HEK293 (cell line): ENCODE data around the gene OBSCN.

Experiments
- CTCF ChIA-PET: fragments of 350-600 bp; formaldehyde crosslinking; extraction: SDS; loops from one replicate; lab custom pipeline; 2021; ENCODE audit warnings: antibody characterized with exemption; lab: Yijun Ruan, JAX
- POLR2A ChIA-PET: fragments of 300-600 bp; formaldehyde crosslinking; extraction: SDS; loops from one replicate; lab custom pipeline; 2020; ENCODE audit warnings: antibody characterized with exemption, inconsistent platforms; lab: Yijun Ruan, JAX
- H3K27ac ChIP-seq: fragments of 200-500 bp; sonication (Bioruptor generic); 2 replicates; pipeline ENCODE4 v1.5.1; 2014; ENCODE audit warnings: low read depth, low read length, control low read depth, inconsistent platforms; ENCODE audit errors: extremely low read depth
- H3K36me3 ChIP-seq, 2 experiments: fragments of 200-500 bp in 1 of 2; sonication (Bioruptor generic) in 1 of 2; 1 replicate in 1 of 2; 2 replicates in 1 of 2; pipeline ENCODE4 v1.5.1; 2014 to 2017; ENCODE audit warnings: inconsistent platforms in 2 of 2, low read length in 2 of 2; ENCODE audit not compliant: control insufficient read depth in 2 of 2, insufficient read depth in 1 of 2
- H3K4me1 ChIP-seq: fragments of 200-500 bp; sonication (Bioruptor generic); 2 replicates; pipeline ENCODE4 v1.5.1; 2014; ENCODE audit warnings: mild to moderate bottlenecking, low read length, inconsistent platforms; ENCODE audit not compliant: control insufficient read depth, insufficient read depth
- H3K4me3 ChIP-seq: 2 replicates; pipeline ENCODE4 v1.5.1; 2011; ENCODE audit warnings: low read depth, mild to moderate bottlenecking, control low read depth, low read length, moderate library complexity
- H3K9me3 ChIP-seq: fragments of 200-500 bp; sonication (Bioruptor generic); 2 replicates; pipeline ENCODE4 v1.5.1; 2014; ENCODE audit warnings: low read depth, low read length, inconsistent platforms; ENCODE audit not compliant: control insufficient read depth, insufficient read depth
- CTCF ChIP-seq: fragments of 450-650 bp; formaldehyde crosslinking; IDR thresholded peaks from 2 replicates; pipeline ENCODE4 v1.5.1; 2016; ENCODE audit warnings: missing biosample characterization, missing genetic modification characterization
- EGR2 ChIP-seq: fragments of 450-650 bp; formaldehyde crosslinking; IDR thresholded peaks from 2 replicates; pipeline ENCODE4 v1.5.1; 2016; ENCODE audit warnings: low read depth, missing biosample characterization, missing genetic modification characterization
- GLIS1 ChIP-seq: fragments of 450-650 bp; formaldehyde crosslinking; IDR thresholded peaks from 2 replicates; pipeline ENCODE4 v1.5.1; 2016; ENCODE audit warnings: missing biosample characterization, missing genetic modification characterization
- MEIS1 ChIP-seq: sonication (generic); formaldehyde crosslinking; IDR thresholded peaks from 2 replicates; pipeline ENCODE4 v1.8.1; 2022; ENCODE audit warnings: missing genetic modification reagents, mild to moderate bottlenecking, borderline replicate concordance
- PRDM1 ChIP-seq: fragments of 450-650 bp; formaldehyde crosslinking; IDR thresholded peaks from 2 replicates; pipeline ENCODE4; 2016; ENCODE audit warnings: missing biosample characterization, missing genetic modification characterization
- SP3 ChIP-seq: fragments of 450-650 bp; formaldehyde crosslinking; IDR thresholded peaks from 2 replicates; pipeline ENCODE4 v1.5.1; 2016; ENCODE audit warnings: missing biosample characterization, missing genetic modification characterization
- ZBTB1 ChIP-seq: fragments of 450-650 bp; formaldehyde crosslinking; IDR thresholded peaks from 2 replicates; pipeline ENCODE4 v1.5.1; 2016; ENCODE audit warnings: missing biosample characterization, missing genetic modification characterization
- ZFP37 ChIP-seq: fragments of 450-650 bp; formaldehyde crosslinking; IDR thresholded peaks from 2 replicates; pipeline ENCODE4 v1.5.1; 2016; ENCODE audit warnings: missing biosample characterization, missing genetic modification characterization
- ZIC2 ChIP-seq: fragments of 450-650 bp; formaldehyde crosslinking; IDR thresholded peaks from 2 replicates; pipeline ENCODE4 v1.5.1; 2016; ENCODE audit warnings: missing biosample characterization, missing genetic modification characterization
- ZNF221 ChIP-seq: fragments of 450-650 bp; formaldehyde crosslinking; IDR thresholded peaks from 2 replicates; pipeline ENCODE4 v1.5.1; 2017; ENCODE audit warnings: missing biosample characterization, missing genetic modification characterization, borderline replicate concordance
- ZNF24 ChIP-seq: fragments of 450-650 bp; formaldehyde crosslinking; IDR thresholded peaks from 2 replicates; pipeline ENCODE4 v1.5.1; 2016; ENCODE audit warnings: missing biosample characterization, missing genetic modification characterization
- ZNF248 ChIP-seq: fragments of 450-650 bp; formaldehyde crosslinking; IDR thresholded peaks from 2 replicates; pipeline ENCODE4 v1.5.1; 2017; ENCODE audit warnings: missing biosample characterization, missing genetic modification characterization
- ZNF266 ChIP-seq: fragments of 450-650 bp; formaldehyde crosslinking; IDR thresholded peaks from 2 replicates; pipeline ENCODE4 v1.5.1; 2016; ENCODE audit warnings: missing biosample characterization, missing genetic modification characterization, low read depth
- ZNF366 ChIP-seq: fragments of 450-650 bp; formaldehyde crosslinking; conservative IDR thresholded peaks from 2 replicates; pipeline ENCODE4 v1.5.1; 2016; ENCODE audit warnings: missing biosample characterization, missing genetic modification characterization
- ZNF404 ChIP-seq: fragments of 450-650 bp; formaldehyde crosslinking; IDR thresholded peaks from 2 replicates; pipeline ENCODE4 v1.5.1; 2017; ENCODE audit warnings: missing biosample characterization, missing genetic modification characterization
- ZNF473 ChIP-seq: fragments of 450-650 bp; formaldehyde crosslinking; IDR thresholded peaks from 2 replicates; pipeline ENCODE4 v1.5.1; 2017; ENCODE audit warnings: missing biosample characterization, missing genetic modification characterization
- ZNF548 ChIP-seq: fragments of 450-650 bp; formaldehyde crosslinking; IDR thresholded peaks from 2 replicates; pipeline ENCODE4 v1.5.1; 2016; ENCODE audit warnings: missing biosample characterization, missing genetic modification characterization
- ZNF610 ChIP-seq: fragments of 450-650 bp; formaldehyde crosslinking; IDR thresholded peaks from 2 replicates; pipeline ENCODE4 v1.5.1; 2016; ENCODE audit warnings: missing biosample characterization, missing genetic modification characterization, borderline replicate concordance
- ZNF704 ChIP-seq: fragments of 450-650 bp; formaldehyde crosslinking; IDR thresholded peaks from 2 replicates; pipeline ENCODE4 v1.5.1; 2016; ENCODE audit warnings: missing biosample characterization, missing genetic modification characterization
- TF ChIP-seq, protein P1 (sequence below): fragments of 450-650 bp; formaldehyde crosslinking; IDR thresholded peaks from 2 replicates; pipeline ENCODE4 v1.5.1; 2016; ENCODE audit warnings: missing biosample characterization, missing genetic modification characterization, borderline replicate concordance
- TF ChIP-seq, protein P2 (sequence below): fragments of 450-650 bp; formaldehyde crosslinking; IDR thresholded peaks from 2 replicates; pipeline ENCODE4 v1.5.1; 2016; ENCODE audit warnings: missing biosample characterization, missing genetic modification characterization

The OBSCN gene

DNA sequence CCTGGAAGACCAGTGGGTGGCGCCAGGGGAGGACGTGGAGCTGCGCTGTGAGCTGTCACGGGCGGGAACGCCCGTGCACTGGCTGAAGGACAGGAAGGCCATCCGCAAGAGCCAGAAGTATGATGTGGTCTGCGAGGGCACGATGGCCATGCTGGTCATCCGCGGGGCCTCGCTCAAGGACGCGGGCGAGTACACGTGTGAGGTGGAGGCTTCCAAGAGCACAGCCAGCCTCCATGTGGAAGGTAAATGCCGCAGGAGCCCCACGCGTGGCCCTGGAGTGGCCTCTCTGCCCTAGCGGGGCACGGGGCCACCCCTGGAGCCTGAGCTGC, 75.2 kb downstream of the OBSCN start (continued):
- TF ChIP-seq, protein P1, sequence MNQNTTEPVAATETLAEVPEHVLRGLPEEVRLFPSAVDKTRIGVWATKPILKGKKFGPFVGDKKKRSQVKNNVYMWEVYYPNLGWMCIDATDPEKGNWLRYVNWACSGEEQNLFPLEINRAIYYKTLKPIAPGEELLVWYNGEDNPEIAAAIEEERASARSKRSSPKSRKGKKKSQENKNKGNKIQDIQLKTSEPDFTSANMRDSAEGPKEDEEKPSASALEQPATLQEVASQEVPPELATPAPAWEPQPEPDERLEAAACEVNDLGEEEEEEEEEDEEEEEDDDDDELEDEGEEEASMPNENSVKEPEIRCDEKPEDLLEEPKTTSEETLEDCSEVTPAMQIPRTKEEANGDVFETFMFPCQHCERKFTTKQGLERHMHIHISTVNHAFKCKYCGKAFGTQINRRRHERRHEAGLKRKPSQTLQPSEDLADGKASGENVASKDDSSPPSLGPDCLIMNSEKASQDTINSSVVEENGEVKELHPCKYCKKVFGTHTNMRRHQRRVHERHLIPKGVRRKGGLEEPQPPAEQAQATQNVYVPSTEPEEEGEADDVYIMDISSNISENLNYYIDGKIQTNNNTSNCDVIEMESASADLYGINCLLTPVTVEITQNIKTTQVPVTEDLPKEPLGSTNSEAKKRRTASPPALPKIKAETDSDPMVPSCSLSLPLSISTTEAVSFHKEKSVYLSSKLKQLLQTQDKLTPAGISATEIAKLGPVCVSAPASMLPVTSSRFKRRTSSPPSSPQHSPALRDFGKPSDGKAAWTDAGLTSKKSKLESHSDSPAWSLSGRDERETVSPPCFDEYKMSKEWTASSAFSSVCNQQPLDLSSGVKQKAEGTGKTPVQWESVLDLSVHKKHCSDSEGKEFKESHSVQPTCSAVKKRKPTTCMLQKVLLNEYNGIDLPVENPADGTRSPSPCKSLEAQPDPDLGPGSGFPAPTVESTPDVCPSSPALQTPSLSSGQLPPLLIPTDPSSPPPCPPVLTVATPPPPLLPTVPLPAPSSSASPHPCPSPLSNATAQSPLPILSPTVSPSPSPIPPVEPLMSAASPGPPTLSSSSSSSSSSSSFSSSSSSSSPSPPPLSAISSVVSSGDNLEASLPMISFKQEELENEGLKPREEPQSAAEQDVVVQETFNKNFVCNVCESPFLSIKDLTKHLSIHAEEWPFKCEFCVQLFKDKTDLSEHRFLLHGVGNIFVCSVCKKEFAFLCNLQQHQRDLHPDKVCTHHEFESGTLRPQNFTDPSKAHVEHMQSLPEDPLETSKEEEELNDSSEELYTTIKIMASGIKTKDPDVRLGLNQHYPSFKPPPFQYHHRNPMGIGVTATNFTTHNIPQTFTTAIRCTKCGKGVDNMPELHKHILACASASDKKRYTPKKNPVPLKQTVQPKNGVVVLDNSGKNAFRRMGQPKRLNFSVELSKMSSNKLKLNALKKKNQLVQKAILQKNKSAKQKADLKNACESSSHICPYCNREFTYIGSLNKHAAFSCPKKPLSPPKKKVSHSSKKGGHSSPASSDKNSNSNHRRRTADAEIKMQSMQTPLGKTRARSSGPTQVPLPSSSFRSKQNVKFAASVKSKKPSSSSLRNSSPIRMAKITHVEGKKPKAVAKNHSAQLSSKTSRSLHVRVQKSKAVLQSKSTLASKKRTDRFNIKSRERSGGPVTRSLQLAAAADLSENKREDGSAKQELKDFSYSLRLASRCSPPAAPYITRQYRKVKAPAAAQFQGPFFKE (tag by site-specific recombination) = no peak
- TF ChIP-seq ZNF221 (no peak), ZNF473 (tag by site-specific recombination) (no peak), SP3 (tag by site-specific recombination) (no peak)
- TF ChIP-seq, all 188 proteins: peak for 0

DNA sequence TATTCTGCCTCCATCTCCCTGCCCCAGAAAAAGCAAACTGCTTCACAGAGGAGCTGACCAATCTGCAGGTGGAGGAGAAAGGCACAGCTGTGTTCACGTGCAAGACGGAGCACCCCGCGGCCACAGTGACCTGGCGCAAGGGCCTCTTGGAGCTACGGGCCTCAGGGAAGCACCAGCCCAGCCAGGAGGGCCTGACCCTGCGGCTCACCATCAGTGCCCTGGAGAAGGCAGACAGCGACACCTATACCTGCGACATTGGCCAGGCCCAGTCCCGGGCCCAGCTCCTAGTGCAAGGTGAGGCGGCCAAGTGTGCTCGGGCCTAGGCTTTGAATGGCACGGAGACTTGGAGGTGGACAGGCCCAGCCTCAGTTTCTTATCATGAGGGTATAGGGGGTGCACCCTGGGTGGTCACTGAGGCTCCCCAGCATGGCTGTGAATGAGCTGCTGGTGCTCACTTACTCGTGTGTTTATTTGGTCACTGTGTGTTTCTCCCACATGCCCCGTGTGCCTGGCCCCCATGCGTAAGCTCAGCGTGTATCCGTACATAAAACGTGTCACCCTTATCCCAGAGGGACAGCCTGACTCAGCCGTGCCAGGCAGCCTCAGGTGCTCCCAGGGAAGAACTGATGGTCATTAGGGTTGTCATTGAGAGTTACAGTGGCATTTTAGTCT, 75.8 kb downstream of the OBSCN start:
- CTCF ChIA-PET = interaction anchor here (0.9 to 1.0 kb wide), 2 partner anchors 25 to 69 kb away, joined by 3 to 4 read pairs; no protein-coding TSS in a partner anchor
- POLR2A ChIA-PET = no interaction called here

GRCh38 chr1:228284148-228284495, 76.3 kb downstream of the OBSCN start:
- Histone ChIP-seq H3K9me3 (no peaks in the 10 kb centered on the region), H3K27ac (no peak overlapping the region), H3K36me3 (peaks cover 0 to 24% of the 10 kb centered on the region in 2 experiments; a peak in 1 of 3 replicates), H3K4me3 (no peak overlapping the region), H3K4me1 (no peaks in the 10 kb centered on the region)
- POLR2A ChIA-PET = no interaction called here
- CTCF ChIA-PET = interaction anchor here (0.9 to 1.0 kb wide), 2 partner anchors 25 to 70 kb away, joined by 3 to 4 read pairs; no protein-coding TSS in a partner anchor
- TF ChIP-seq ZNF704 (tag by site-specific recombination) (no peak), ZNF548 (tag by site-specific recombination) (no peak), EGR2 (tag by site-specific recombination) (no peak), ZNF366 (no peak), ZFP37 (tag by site-specific recombination) (no peak), ZNF404 (tag by site-specific recombination) (no peak), ZBTB1 (tag by site-specific recombination) (no peak), MEIS1 (CRISPR knock-in tag) (no peak), SP3 (tag by site-specific recombination) (no peak), PRDM1 (no peak), ZNF266 (tag by site-specific recombination) (no peak), CTCF (tag by site-specific recombination) (no peak), ZNF610 (tag by site-specific recombination) (no peak), ZNF248 (no peak)
- TF ChIP-seq, protein P2, sequence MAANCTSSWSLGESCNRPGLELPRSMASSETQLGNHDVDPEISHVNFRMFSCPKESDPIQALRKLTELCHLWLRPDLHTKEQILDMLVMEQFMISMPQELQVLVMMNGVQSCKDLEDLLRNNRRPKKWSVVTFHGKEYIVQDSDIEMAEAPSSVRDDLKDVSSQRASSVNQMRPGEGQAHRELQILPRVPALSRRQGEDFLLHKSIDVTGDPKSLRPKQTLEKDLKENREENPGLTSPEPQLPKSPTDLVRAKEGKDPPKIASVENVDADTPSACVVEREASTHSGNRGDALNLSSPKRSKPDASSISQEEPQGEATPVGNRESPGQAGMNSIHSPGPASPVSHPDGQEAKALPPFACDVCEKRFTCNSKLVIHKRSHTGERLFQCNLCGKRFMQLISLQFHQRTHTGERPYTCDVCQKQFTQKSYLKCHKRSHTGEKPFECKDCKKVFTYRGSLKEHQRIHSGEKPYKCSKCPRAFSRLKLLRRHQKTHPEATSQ (tag by site-specific recombination) = no peak

More for the DNA sequence above, 75.8 kb downstream of the OBSCN start:
- no peaks in the 10 kb centered on the region for H3K9me3 ChIP-seq
- no peak overlapping the region for H3K4me3 ChIP-seq
- peaks cover 0 to 24% of the 10 kb centered on the region in 2 experiments; a peak in 1 of 3 replicates for H3K36me3 ChIP-seq
- no peaks in the 10 kb centered on the region for H3K4me1 ChIP-seq
- no peak overlapping the region for H3K27ac ChIP-seq
- TF ChIP-seq GLIS1 (tag by site-specific recombination) (peak; percentile 35; the same call in 1 of the 2 replicates), ZIC2 (tag by site-specific recombination) (peak; percentile 77), ZNF24 (tag by site-specific recombination) (no peak)
